WTC11 (cell line): ENCODE results near the gene KIF21B.

Source experiments
- AR ChIP-seq: fragments of 250-450 bp; sonication (Bioruptor Pico); IDR thresholded peaks from 2 replicates; pipeline ENCODE4 v1.9.0; 2021; ENCODE audit warnings: mild to moderate bottlenecking
- ATF3 ChIP-seq: sonication (generic); formaldehyde crosslinking; conservative IDR thresholded peaks from 2 replicates; pipeline ENCODE4 v1.8.1; 2022; ENCODE audit warnings: mild to moderate bottlenecking, missing genetic modification reagents
- CDX4 ChIP-seq: fragments of 250-450 bp; sonication (Bioruptor Pico); IDR thresholded peaks from 2 replicates; pipeline ENCODE4 v1.9.0; 2021; ENCODE audit warnings: moderate library complexity, mild to moderate bottlenecking, inconsistent platforms, borderline replicate concordance
- CTCF ChIP-seq: fragments of 200-600 bp; IDR thresholded peaks from 2 replicates; pipeline ENCODE4 v1.8.0; 2022; ENCODE audit warnings: antibody characterized with exemption
- NR1H2 ChIP-seq: sonication (generic); formaldehyde crosslinking; IDR thresholded peaks from 2 replicates; pipeline ENCODE4 v1.9.0; 2021; ENCODE audit warnings: mild to moderate bottlenecking, moderate library complexity, missing genetic modification reagents
- OVOL2 ChIP-seq: fragments of 250-450 bp; sonication (Bioruptor Pico); IDR thresholded peaks from 2 replicates; pipeline ENCODE4 v1.9.0; 2021; ENCODE audit warnings: mild to moderate bottlenecking, borderline replicate concordance
- USF2 ChIP-seq: sonication (generic); formaldehyde crosslinking; IDR thresholded peaks from 2 replicates; pipeline ENCODE4 v1.8.1; 2023; ENCODE audit warnings: mild to moderate bottlenecking, missing genetic modification reagents, moderate library complexity

- no peak for TF ChIP-seq AR (CRISPR knock-in tag)
- TF ChIP-seq USF2 = no peak
- no peak for TF ChIP-seq CTCF
- TF ChIP-seq CDX4 = no peak
- TF ChIP-seq NR1H2 (CRISPR knock-in tag) = no peak
- TF ChIP-seq ATF3 (CRISPR knock-in tag) = no peak
- TF ChIP-seq OVOL2 (CRISPR knock-in tag) = no peak
These were observed at the start of gene KIF21B for GRCh38 chr1:201023517-201023902.
